ENCODE results near the gene DLGAP1.

GRCh38 chr18:4352746-4353551, 102.2 kb downstream of the DLGAP1 start:
- TF ChIP-seq CTCF (IDR thresholded peaks at IDR 0.05; ENCODE audit: low read depth, low read length), result no peak
- TF ChIP-seq POLR2A (IDR thresholded peaks at IDR 0.05; ENCODE audit: extremely low read depth, insufficient read length), result no peak

Measured in NB4 (cell line).